Measurements from ENCODE around the gene HLA-DOA.

The HLA-DOA gene

GRCh38 chr6:32962213-32962826 lies 47.1 kb downstream of the HLA-DOA start:
- no peak for DNase-seq

DNA sequence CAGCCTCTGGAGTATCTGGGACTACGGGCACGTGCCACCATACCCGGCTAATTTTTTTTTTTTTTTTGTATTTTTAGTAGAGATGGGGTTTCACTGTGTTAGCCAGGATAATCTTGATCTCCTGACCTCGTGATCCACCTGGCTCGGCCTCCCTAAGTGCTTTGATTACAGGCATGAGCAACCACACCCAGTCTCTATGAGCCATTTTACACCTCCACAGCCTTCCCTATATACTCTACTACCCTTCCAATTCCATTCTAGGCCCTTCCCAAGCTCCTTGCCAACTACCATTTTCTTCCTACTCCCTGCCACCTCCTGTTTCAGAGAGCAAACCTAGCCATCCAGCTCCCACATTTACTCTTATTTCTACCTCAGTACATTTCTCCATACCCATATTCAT lies 48.8 kb downstream of the HLA-DOA start:
- no peak for DNase-seq

DNA sequence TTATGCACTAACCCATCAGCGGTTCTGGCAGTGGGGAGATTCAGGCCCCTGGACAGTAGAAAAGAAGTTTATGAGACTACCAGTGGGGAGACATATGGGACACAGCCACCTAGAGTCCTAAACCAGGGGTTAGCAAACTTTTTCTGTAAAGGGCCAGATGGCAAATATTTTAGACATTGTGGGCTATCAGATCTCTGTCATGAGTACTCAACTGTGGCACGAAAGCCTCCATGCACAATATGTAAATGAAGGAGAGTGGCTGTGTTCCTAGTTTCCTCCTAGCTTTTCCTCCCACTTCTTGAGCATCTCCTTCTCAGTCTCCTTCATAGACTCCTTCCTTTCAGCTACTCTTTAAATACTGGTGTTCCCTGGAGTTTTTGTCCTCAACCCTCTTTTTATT lies 53.2 kb downstream of the HLA-DOA start:
- no peak for DNase-seq

- DNase-seq = no peak
These were observed 54.2 kb downstream of the HLA-DOA start for GRCh38 chr6:32954986-32955802.

DNA sequence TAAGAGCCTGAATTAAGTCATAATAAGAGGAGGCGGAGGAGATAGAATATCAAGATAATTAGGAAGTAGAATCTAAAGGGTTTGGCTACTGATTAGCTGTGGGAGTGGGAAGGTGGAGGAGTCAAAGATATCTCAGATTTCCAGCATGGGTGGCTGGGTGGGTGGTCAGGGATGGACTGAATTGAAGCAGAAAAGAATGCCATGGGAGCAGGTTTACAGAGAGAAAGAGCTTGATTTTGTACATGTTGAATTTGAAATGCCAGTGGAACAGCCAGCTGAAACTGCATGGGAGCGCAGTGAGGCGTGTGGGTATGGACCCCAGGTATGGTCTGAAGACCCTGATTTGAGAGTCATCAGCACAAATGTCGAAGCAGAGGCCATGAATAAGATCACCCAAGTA lies 55.1 kb downstream of the HLA-DOA start:
- no peak for DNase-seq

Measured in NCI-H748 treated with DMSO at 0.1 percent for 48 hours (cell line).